GM21447 (cell line): ENCODE measurements around the gene PGAP3.
"Not testable (repeated sequence)": the region's sequence is repeated elsewhere in the genome, so short reads cannot be mapped to it uniquely, and the experiment has no call there.

Source experiments
- ATAC-seq: cut with Tn5 transposase; IDR thresholded peaks from one replicate; pipeline ENCODE4 v1.9.1; 2021; ENCODE audit not compliant: unreplicated experiment

The PGAP3 gene

GRCh38 chr17:39715375-39716072 lies 27.7 kb upstream of the PGAP3 start:
- ATAC-seq: no peak

- ATAC-seq: no peak
Measured at GRCh38 chr17:39714234-39714633, 26.4 kb upstream of the PGAP3 start.

GRCh38 chr17:39711851-39712250 lies 24.0 kb upstream of the PGAP3 start:
- ATAC-seq: no peak

- ATAC-seq: not testable (repeated sequence)
Measured at GRCh38 chr17:39711071-39711470, 23.2 kb upstream of the PGAP3 start.

- ATAC-seq: no peak
Measured at GRCh38 chr17:39709998-39710964, 22.4 kb upstream of the PGAP3 start.

- ATAC-seq: no peak
Measured at GRCh38 chr17:39709319-39709997, 21.6 kb upstream of the PGAP3 start.

- ATAC-seq: no peak
Measured at GRCh38 chr17:39706921-39707337, 19.1 kb upstream of the PGAP3 start.

GRCh38 chr17:39706383-39706782 lies 18.5 kb upstream of the PGAP3 start:
- ATAC-seq: no peak

- ATAC-seq: no peak
Measured at GRCh38 chr17:39705786-39706348, 18.0 kb upstream of the PGAP3 start.

GRCh38 chr17:39704821-39705551 lies 17.1 kb upstream of the PGAP3 start:
- no peak for ATAC-seq

GRCh38 chr17:39703913-39704312 lies 16.1 kb upstream of the PGAP3 start:
- ATAC-seq: no peak

- no peak for ATAC-seq
Measured at GRCh38 chr17:39702901-39703893, 15.3 kb upstream of the PGAP3 start.

- no peak for ATAC-seq
Measured at GRCh38 chr17:39701784-39702422, 14.0 kb upstream of the PGAP3 start.

- ATAC-seq: no peak
Measured at GRCh38 chr17:39701012-39701783, 13.3 kb upstream of the PGAP3 start.

GRCh38 chr17:39700148-39700987 lies 12.5 kb upstream of the PGAP3 start:
- no peak for ATAC-seq

GRCh38 chr17:39699818-39700147 lies 11.9 kb upstream of the PGAP3 start, which contains the start of gene ERBB2:
Gene ERBB2 (plus strand): TSS chr17:39700064. CDS start chr17:39700239, 175 bp downstream.
- ATAC-seq: no peak

GRCh38 chr17:39699157-39699817 lies 11.4 kb upstream of the PGAP3 start:
- not testable (repeated sequence) for ATAC-seq
